ENCODE measurements around the gene FAM174A. TPM values are rescaled to one million over a fixed set of nuclear protein-coding genes. Genes with fewer than 3 reads are reported as not detected.

FAM174A gene
- polyA plus RNA-seq, 1 of the 3 experiments (the other 2 are of a cell fraction), result 22.4 TPM

- TF ChIP-seq NRF1 (IDR thresholded peaks at IDR 0.05; ENCODE audit: low read depth, low read length) (no peak), EP300 (IDR thresholded peaks at IDR 0.05; ENCODE audit: borderline replicate concordance in 1 of 2, low read depth in 1 of 2, low read length in 1 of 2) (no peak), MEF2A (IDR thresholded peaks at IDR 0.05; ENCODE audit: borderline replicate concordance, low read depth) (no peak), YY1 (IDR thresholded peaks at IDR 0.05; ENCODE audit: low read depth) (no peak), CTCF (IDR thresholded peaks at IDR 0.05) (no peak)
Measured at GRCh38 chr5:100598446-100598845, 63.3 kb downstream of the FAM174A start (continued).

- ChIA-PET POLR2A (no interaction called here), CTCF (interaction anchor here (1.1 kb wide), 1 partner anchor 10 kb away, joined by 4 read pairs; no protein-coding TSS in a partner anchor)
- H2AFZ ChIP-seq (ENCODE audit: low read depth), result no peak overlapping the region
Measured at GRCh38 chr5:100600298-100600994, 65.3 kb downstream of the FAM174A start.

More at GRCh38 chr5:100600298-100600994, 65.3 kb downstream of the FAM174A start:
- no peaks in the 10 kb centered on the region for H3K27me3 ChIP-seq (ENCODE audit: insufficient read depth)
- no peak overlapping the region for H3K27ac ChIP-seq (ENCODE audit: low read depth in 2 of 2, low read length in 1 of 2)
- TF ChIP-seq USF1 (IDR thresholded peaks at IDR 0.05; ENCODE audit: borderline replicate concordance, low read depth) (no peak), JUND (IDR thresholded peaks at IDR 0.05) (no peak), NRF1 (IDR thresholded peaks at IDR 0.05; ENCODE audit: low read depth, low read length) (no peak), EZH2phosphoT487 (IDR thresholded peaks at IDR 0.05; ENCODE audit: borderline replicate concordance, low read depth) (no peak), TAF1 (IDR thresholded peaks at IDR 0.05; ENCODE audit: borderline replicate concordance, low read depth, low read length) (no peak), MEF2A (IDR thresholded peaks at IDR 0.05; ENCODE audit: borderline replicate concordance, low read depth) (no peak), IRF3 (IDR thresholded peaks at IDR 0.05; ENCODE audit: low read depth, low read length) (no peak), FOXM1 (IDR thresholded peaks at IDR 0.05; ENCODE audit: low read depth) (no peak)
- H3K9me3 ChIP-seq, result no peaks in the 10 kb centered on the region
- H3F3A ChIP-seq (replicated peaks; ENCODE audit: insufficient read depth), result peaks cover under 1% of the 10 kb centered on the region
- no peaks in the 10 kb centered on the region for H4K20me1 ChIP-seq (ENCODE audit: insufficient read depth)
- no peaks in the 10 kb centered on the region for H3K9me2 ChIP-seq
- H3K36me3 ChIP-seq (replicated peaks in 1 of 2; ENCODE audit: control insufficient read depth in 1 of 2, insufficient read depth in 2 of 2, low read length in 1 of 2), result no peaks in the 10 kb centered on the region
- DNase-seq, result no peak
- H3K4me2 ChIP-seq, result no peak overlapping the region
- H3K4me3 ChIP-seq (ENCODE audit: low read depth in 2 of 2, low read length in 1 of 2), result no peak overlapping the region
- H3K79me2 ChIP-seq (ENCODE audit: insufficient read depth), result no peaks in the 10 kb centered on the region
- no peaks in the 10 kb centered on the region for H3K4me1 ChIP-seq (ENCODE audit: control insufficient read depth in 1 of 2, insufficient read depth in 2 of 2, low read depth in 1 of 2, low read length in 1 of 2)
- WGBS (ENCODE audit: low lambda C conversion rate), result 28% methylated on average over 5 of the region's 5 CpGs
- H3K9ac ChIP-seq, result no peak overlapping the region

Data from SK-N-SH (cell line).